ENCODE data around the gene POU4F2.
"Not testable (repeated sequence)": the region's sequence is repeated elsewhere in the genome, so short reads cannot be mapped to it uniquely, and the experiment has no call there.

The POU4F2 gene

GRCh38 chr4:146661367-146661766, 22.7 kb downstream of the POU4F2 start:
- DNase-seq: no peak

GRCh38 chr4:146663968-146664311, 25.2 kb downstream of the POU4F2 start:
- DNase-seq: not testable (repeated sequence)

GRCh38 chr4:146674829-146675570, 36.3 kb downstream of the POU4F2 start:
- no peak for DNase-seq
